ENCODE results near the gene REC8.
A peak's percentile ranks its signal among the peaks of the same experiment; 100 is the strongest.
"Not testable (repeated sequence)": the region's sequence is repeated elsewhere in the genome, so short reads cannot be mapped to it uniquely, and the experiment has no call there.

REC8 gene

GRCh38 chr14:24203249-24203886 is 31.5 kb downstream of the REC8 start:
- DNase-seq (ENCODE audit: low spot score), result not testable (repeated sequence)

DNA sequence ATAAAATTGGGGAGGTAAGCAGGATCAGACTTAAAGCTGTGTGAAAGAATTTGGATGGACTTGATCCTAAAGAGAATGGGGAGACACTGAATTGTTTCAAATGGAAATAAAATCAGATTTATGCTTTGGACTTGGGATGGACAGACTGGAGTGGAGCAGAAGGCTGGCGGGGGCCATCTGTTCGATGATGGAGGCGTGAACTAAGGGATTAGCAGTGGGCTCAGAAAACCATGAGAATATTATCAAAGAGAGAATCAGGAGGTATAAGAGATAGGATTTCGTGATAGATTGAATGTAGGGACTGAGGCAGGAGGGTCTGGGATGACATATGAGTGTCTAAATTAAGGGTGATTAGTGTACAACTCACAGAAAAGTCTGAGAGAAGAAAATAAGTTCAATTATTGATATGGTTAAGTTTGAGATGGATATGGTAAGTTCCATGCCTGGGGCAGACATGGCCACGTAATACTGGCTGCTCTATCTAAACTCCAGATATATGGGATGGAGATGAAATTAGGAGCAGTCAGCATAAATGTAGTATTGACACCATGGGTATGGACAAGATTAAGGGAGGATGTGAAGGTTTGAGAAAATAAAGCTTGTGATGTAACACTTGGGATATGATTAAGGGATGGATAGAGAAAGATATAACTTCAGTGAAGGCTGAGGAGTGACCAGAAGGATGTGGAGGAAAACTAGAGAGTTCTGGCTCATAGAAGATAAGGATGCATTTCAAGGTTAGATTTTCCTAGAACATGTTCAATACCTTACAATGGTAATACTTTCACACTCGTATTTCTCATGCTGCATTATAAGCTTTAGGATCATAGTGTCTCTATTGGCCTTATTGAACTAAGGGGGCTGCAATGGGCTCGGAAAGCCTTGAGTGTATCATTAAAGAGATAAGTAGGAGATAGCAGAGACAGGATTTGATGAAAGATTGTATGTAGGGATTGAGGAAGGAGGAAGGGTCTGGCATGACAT is 32.6 kb downstream of the REC8 start:
- peak; percentile 3 for DNase-seq (ENCODE audit: low spot score)

DNA sequence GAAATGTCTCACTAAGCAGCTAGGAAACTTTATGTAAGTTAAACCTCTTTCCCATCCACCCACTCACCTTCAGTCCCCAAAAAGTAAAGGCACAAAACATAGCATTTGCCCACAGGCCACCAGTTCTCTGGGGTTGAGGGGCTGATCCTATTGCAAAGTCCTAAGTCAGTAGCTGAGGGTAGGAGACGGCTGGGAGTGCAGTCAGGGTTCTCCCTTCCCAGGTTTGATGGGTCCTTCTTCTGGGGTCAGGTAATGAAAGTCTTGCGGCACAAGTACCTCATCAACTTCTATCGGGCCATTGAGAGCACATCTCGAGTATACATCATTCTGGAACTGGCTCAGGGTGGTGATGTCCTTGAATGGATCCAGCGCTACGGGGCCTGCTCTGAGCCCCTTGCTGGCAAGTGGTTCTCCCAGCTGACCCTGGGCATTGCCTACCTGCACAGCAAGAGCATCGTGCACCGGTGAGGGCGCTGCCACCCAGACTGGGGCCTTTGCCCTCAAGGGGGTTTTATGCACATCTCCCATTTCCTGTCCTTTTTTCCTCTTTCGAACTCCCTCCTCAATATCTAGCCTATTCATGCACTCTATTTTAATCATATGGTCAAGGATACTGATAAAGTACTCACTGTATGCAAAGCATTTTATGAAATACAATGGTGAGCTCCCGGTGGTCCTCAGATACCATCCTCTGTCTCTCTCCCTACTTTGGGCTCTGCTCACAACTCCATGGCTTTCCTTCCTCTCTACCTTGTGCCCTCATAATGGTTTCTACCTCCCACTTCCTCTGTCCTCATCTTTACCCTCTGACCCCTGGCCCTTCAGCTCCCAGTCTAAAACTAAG is 34.6 kb downstream of the REC8 start:
- peak; percentile 2 for DNase-seq (ENCODE audit: low spot score)

GRCh38 chr14:24207104-24207551 is 35.2 kb downstream of the REC8 start:
- DNase-seq (ENCODE audit: low spot score), result no peak

DNA sequence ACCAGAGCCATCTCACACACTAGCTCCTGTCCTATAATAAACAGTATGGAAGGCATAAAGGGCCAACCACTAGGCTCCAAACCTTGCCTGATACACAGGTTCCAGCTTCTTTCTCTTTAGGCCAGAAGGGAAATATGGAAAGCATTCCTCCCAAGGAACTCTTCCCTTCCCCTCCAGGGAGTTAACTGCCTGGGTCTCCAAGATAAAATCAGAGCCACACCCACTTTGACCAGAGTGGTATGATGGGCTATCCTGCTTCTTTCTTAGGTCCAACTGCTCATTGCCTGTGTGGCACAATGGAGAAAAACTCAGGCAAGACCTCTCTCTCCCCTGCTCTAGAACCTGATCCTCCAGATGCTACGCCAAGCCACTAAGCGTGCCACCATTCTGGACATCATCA is 35.7 kb downstream of the REC8 start:
- DNase-seq (ENCODE audit: low spot score), result no peak

DNA sequence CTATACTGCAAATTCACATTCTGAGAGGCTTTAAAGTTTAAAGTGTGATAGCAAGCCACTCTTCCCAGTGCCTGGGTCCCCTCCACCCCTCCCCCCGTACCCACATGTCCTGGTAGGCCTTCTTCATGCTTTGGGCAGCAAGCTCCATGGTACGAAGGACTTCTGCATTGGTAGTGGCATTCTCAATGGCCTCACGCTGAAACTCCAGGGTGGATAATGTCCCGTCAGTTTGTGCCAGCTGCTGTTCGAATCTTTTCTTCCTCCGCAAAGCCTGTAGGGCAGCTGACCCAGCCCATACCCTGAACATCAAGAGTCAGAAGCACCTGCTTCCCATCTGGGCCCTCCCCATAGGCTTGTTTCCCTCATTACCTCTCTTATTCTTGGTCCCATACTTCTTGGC is 39.4 kb downstream of the REC8 start:
- no peak for DNase-seq (ENCODE audit: low spot score)

- peak; percentile 95 for DNase-seq (ENCODE audit: low spot score)
Measured at GRCh38 chr14:24212924-24213865, 41.3 kb downstream of the REC8 start, which contains the start of gene CHMP4A. Gene CHMP4A (minus strand): TSS chr14:24213488. CDS start chr14:24213439, 49 bp downstream.

- no peak for DNase-seq (ENCODE audit: low spot score)
Measured at GRCh38 chr14:24213866-24214662, 42.2 kb downstream of the REC8 start.

- peak; percentile 82 for DNase-seq (ENCODE audit: low spot score)
Measured at GRCh38 chr14:24215495-24216344, 43.8 kb downstream of the REC8 start, which contains the start of gene MDP1. Gene MDP1 (minus strand): TSS chr14:24216066. CDS start chr14:24215955, 111 bp downstream.

DNA sequence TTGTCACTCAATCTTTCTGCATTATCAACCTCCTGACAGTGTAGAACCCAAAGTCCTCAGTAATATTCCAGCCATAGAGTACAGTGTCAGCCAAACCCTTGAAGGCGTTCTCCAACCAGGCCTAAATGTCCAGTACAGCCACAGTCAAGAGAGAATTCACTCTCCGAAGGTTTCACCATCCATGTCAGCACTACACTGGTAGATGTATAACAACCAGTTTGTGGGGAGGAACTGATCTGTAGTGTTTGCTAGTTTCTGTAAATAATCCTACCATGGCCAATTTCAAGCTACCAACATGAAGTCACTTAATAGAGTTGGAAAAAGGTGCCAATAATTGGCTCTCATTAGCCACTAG is 44.4 kb downstream of the REC8 start:
- DNase-seq (ENCODE audit: low spot score), result no peak

DNA sequence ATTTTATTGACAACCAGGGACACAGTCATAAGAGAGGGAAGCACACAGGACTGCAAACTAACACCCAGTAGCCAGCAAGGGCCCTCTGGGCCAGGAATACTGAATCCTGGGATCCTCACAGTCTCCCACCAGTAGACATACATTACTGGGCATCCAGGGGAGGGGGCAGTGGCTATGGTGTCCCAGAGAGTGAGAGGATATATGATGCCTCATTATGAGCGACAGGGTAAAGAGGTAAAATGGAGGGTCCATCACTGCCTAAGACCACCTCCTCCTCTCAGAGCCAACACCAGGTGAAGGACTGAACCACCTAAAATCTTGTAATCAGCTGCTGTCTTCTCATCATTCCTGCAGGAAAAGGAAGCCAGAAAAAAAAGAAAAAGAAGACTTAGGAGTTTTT is 45.0 kb downstream of the REC8 start:
- not testable (repeated sequence) for DNase-seq (ENCODE audit: low spot score)

DNA sequence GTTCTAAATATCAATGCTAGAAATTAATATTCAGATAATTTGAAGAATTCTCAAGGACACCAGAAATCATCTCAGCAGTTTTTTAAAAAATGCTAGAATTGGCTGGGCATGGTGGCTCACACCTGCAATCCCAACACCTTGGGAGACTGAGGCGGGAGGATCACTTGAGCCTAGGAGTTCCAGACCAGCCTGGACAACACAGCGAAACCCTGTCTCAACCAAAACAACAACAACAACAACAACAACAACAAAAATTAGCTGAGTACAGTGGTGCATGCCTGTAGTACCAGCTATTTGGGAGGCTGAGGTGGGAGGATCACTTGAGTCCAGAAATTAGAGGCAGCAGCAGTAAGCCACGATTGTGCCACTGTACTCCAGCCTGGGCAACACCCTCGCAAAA is 47.2 kb downstream of the REC8 start:
- DNase-seq (ENCODE audit: low spot score), result no peak

DNA sequence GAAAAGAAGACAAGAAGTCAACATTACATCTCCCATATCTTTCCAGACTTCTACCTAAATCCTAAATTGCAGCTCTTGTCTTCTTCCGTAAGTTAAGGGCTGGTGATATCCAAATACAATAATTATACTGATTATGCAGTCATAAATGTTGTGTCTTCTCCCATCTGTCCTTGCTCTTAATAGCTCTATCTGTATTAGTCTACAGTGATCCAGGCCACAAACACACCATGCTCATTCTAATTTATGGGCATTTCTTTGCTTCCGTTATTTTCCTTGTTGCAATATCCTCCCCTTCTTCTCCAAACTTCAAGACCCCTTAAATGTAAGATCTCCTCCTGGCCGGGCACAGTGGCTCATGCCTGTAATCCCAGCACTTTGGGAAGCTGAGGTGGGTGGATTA is 47.6 kb downstream of the REC8 start:
- no peak for DNase-seq (ENCODE audit: low spot score)

DNA sequence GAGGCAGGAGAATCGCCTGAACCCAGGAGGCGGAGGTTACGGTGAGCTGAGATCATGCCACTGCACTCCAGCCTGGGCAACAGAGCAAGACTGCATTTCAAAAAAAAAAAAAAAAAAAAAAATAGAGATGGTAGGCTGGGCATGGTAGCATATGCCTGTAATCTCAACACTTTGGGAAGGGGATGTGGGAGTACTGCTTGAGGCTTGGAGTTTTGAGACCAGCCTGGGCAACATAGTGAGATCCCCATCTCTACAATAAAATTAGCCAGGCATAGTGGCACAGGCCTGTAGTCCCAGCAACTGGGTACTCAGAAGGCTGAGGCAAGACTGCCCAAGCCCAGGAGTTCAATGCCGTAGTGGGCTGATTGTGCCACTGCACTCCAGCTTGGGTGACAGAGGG is 51.1 kb downstream of the REC8 start:
- DNase-seq (ENCODE audit: low spot score), result not testable (repeated sequence)

DNA sequence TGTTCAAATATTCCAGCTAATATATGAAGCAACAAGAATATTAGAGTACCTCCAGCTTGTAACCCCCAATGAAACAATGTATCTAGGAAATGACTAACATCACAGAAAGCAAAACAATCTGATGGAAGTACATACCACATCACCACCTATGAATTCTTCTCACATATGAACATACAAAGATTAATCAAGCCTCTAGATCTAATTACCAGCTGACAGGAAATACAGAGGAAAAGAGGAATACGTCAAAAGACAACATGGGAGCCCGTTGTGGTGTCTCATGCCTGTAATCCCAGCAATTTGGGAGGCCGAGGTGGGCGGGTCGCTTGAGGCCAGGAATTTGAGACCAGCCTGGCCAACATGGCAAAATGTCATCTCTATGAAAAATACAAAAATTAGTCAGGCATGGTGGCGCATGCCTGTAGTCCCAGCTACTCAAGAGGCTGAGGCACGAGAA is 52.8 kb downstream of the REC8 start:
- no peak for DNase-seq (ENCODE audit: low spot score)

GRCh38 chr14:24226473-24226872 is 54.6 kb downstream of the REC8 start:
- DNase-seq (ENCODE audit: low spot score), result no peak

DNA sequence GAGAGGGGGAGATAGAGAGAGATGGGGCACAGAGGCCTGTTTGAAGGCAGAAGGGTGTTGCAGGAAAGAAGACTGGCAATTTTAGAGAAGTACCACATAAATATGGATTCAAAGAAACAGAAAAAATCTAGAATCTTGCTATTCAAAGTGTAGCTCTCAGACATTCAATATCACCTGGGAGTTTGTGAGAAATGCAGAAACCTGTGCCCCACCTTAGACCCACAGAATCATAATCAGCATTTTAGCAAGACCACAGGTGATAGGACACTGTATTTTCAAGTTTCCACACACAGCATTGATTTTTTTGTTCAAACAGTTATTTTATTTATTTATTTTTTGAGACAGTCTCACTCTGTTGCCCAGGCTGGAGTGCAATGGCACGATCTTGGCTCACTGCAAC is 57.0 kb downstream of the REC8 start:
- no peak for DNase-seq (ENCODE audit: low spot score)

Data from HuH-7.5 (cell line).